Stimulated activated CD4-positive, alpha-beta T cell treated with anti-CD3 and anti-CD28 coated beads, TNF-alpha, amount 100 ng/mL, for 4 hours (primary cell): ENCODE data around the gene MAP3K12.
"Not testable (repeated sequence)": the region's sequence is repeated elsewhere in the genome, so short reads cannot be mapped to it uniquely, and the experiment has no call there.

ENCODE experiments used
- DNase-seq, 3 experiments: peaks; one replicate each; pipeline ENCODE4 v3.0.0-alpha.2; 2020; ENCODE audit warnings: low read depth in 3 of 3

The MAP3K12 gene, protein sequence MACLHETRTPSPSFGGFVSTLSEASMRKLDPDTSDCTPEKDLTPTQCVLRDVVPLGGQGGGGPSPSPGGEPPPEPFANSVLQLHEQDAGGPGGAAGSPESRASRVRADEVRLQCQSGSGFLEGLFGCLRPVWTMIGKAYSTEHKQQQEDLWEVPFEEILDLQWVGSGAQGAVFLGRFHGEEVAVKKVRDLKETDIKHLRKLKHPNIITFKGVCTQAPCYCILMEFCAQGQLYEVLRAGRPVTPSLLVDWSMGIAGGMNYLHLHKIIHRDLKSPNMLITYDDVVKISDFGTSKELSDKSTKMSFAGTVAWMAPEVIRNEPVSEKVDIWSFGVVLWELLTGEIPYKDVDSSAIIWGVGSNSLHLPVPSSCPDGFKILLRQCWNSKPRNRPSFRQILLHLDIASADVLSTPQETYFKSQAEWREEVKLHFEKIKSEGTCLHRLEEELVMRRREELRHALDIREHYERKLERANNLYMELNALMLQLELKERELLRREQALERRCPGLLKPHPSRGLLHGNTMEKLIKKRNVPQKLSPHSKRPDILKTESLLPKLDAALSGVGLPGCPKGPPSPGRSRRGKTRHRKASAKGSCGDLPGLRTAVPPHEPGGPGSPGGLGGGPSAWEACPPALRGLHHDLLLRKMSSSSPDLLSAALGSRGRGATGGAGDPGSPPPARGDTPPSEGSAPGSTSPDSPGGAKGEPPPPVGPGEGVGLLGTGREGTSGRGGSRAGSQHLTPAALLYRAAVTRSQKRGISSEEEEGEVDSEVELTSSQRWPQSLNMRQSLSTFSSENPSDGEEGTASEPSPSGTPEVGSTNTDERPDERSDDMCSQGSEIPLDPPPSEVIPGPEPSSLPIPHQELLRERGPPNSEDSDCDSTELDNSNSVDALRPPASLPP

DNA sequence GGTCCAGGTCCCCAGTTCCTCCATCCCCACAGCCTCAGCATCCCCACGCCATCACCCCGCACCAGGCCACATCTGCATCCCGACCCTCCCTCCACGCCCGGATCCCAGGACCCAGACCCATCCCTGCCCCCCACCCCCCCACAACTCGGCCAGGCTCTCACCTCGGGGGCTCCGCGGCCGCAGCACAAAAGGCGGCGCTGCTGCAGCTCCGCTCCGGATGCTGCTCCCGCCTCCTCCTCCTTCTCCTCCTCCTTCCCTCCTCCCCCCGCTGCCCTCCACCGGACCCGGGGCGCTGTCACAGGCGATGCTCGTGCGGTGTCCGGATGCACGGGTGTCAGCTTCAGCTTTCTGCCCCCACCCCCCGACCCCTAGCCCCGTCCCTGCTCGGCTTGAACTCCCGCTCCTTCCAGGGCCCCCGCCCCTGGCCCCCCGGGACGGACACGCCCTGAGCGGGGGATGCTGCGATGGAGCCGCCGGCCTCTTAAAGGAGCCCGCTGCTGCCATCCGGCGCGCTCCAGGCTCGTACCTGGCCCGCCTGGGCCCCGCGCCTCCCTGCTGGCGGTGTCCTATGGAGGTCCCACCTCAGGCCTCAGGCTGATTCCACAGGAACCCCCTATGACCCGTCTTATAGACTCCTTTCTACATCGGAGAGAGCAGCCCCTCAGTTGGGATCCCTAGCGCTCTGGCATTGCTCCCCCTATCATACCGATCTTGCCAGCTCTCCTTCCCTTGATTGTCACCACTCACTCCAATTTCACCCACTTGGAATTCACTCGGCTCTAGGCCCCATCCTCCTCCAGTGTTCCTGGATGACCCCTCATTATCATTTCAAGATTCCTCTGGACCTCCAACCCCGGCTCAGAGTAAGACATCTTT lies at the start of gene MAP3K12:
Gene MAP3K12 (minus strand): TSS at position 193 of the 876 bp plus-strand sequence. CDS start 12,067 bp downstream, outside the sequence.
- DNase-seq, result peak; percentile 25 to 40 (median 34)

GRCh38 chr12:53548354-53548753 lies 49.1 kb upstream of the MAP3K12 start:
- DNase-seq, result not testable (repeated sequence)

DNA sequence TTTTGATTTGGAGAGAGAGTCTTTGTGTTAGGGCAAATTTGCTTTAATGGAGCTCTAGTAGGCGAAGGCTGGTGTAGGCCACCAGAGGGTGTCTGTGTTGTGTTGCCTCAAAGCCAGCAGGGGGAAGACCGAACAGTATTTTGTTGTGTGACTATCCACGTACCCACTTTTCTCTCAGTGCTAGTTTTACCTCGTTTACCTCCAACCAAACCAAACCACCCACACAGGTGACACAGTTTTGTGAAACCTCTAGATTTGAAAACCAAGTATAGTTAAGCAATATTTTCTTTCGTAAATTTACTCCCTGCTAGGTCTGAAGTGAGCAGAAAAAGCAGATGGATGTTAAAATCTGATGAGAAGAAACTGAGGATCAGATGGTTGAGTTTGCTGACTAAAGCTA lies 44.3 kb upstream of the MAP3K12 start:
- DNase-seq, result peak in 2 of 3 experiments; percentile 10 to 13

- no peak for DNase-seq
Observed at GRCh38 chr12:53539526-53539925, 40.3 kb upstream of the MAP3K12 start.

DNA sequence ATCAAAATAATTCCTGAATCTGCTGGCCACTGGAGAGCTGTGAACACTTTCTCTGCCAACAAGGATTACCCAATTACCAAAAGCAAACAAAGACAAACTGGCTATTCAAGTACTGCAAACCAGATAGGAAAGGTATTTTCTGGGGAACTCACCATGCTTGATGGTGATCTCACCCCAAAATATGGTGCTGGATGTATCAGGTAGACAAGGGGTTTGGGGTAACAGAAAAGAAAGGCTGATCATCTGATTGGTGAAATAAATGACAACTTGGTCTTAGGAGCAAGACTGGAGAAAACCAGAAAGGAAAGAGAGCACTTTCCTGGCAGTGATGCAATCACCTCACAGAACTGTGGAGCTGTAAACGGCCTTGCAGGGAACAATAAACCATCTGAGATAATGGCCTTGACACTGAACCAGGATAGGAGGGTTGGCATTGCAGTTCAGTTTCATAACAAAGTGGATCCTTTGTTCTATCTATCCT lies 39.0 kb upstream of the MAP3K12 start:
- no peak for DNase-seq

DNA sequence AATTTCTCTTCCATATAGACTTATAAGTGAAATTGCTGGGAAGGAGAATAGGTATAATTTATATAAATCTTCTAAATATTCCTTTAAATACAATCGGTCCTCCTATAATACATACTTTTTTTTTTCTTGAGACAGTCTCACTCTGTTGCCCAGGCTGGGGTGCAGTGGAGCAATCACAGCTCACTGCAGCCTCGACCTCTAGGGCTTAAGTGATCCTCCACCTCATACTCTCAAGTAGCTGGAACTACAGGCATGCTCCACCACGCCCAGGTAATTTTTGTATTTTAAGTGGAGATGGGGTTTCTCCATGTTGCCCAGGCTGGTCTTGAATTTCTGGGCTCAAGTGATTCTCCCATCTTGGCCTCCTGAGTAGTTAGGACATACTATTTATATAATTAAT lies 37.7 kb upstream of the MAP3K12 start:
- no peak for DNase-seq

GRCh38 chr12:53533471-53533870 lies 34.2 kb upstream of the MAP3K12 start:
- DNase-seq, result no peak

DNA sequence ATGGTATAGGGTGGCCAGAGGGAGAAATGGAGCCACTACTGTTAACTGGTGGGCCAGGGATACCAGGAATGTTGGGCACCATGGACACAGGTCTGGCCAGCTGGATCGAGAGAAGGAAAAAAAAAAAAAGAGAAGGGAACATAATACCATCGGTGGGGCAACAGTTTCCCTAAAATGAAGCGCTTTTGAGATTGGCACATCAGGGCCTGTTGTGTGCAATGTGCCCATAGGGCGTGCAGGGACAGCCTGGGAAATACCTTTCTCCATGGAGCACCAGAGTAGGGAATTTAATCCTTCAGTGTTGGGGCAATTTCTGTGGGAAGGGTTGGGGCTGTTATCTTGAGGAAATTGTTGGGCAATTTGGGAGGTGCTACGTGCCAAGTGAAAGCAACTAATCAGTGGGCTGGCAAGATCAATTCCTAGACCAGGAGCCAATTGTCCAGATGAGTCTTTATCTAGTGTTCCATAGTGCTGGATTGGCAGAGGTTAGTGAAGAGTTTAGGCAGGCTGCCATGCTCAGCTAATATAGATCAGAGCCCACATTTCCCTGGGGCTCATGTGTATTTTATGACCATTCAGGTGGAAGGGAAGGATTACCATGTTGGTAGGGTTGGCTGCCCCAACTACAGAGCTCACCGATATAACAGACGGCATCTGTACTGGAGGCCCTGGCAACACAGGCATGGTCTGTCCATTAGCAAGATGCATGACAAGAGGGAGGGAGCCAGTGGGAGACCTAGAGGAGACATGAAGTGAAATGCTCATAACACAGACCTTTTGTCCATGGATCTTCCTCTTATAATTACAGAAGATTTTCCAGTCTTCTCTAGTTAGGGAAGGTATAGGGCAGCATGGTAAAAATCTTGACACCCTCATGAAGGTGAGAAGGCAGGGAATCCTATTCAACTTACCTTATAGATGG lies 33.5 kb upstream of the MAP3K12 start:
- DNase-seq, result no peak

DNA sequence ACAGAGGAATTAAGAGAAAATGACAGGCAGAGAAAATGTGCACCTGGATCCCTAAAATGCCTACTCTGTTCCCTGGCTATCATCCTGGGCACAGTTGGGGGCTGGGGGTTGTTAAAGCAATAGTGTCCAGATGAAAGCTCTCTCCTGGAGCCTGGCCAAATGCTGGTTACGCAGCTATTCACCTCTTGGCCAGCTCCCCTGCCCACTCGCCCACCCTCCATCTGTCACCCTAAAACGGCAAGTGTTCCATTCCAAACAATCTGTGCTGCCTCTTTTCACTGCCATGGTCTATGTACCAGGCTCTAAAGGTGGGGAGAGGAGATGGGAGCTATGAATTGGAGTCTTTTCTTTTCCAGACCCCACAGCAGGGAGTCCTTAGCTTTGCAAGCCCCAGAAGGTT lies 32.8 kb upstream of the MAP3K12 start:
- no peak for DNase-seq

- no peak for DNase-seq
Observed at GRCh38 chr12:53530920-53531319, 31.7 kb upstream of the MAP3K12 start.

DNA sequence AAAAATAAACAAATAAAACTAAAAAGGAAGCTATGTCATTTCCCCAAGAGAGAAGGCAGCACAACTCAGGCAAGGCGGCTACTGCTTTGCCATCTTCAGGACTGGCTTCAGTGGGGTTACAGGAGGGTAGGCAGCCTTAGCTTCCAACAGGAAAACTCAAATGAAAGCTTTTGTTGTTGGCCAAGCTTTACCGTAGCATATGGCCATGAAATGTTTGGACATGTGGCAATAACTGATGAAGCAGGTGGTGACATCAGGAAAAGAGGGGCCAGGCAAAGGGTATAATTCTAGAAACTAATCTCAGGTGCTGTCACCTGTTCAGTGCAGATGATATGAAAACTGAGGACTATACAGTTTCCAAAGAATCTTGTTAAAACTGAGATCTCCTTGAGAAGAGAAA lies 30.8 kb upstream of the MAP3K12 start:
- no peak for DNase-seq

- DNase-seq, result no peak
Observed at GRCh38 chr12:53524476-53524875, 25.2 kb upstream of the MAP3K12 start.

GRCh38 chr12:53523131-53523530 lies 23.9 kb upstream of the MAP3K12 start:
- DNase-seq, result no peak

DNA sequence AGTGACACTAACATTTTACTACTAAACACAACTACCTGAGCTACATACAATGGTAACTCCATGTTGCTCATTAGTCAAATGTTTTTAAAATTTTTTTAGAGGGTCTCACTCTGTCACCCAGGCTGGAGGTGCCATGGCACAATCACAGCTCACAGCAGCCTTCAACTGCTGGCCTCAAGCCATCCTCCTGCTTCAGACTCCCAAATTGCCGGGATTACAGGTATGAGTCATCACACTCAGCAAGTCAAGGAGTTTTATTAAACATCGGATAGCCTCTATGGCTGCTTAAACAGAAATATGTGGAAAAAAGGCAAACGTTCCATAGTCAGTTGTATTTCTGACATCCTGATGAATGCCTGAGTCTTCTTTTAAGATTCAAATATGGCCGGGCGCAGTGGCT lies 19.1 kb upstream of the MAP3K12 start:
- no peak for DNase-seq

DNA sequence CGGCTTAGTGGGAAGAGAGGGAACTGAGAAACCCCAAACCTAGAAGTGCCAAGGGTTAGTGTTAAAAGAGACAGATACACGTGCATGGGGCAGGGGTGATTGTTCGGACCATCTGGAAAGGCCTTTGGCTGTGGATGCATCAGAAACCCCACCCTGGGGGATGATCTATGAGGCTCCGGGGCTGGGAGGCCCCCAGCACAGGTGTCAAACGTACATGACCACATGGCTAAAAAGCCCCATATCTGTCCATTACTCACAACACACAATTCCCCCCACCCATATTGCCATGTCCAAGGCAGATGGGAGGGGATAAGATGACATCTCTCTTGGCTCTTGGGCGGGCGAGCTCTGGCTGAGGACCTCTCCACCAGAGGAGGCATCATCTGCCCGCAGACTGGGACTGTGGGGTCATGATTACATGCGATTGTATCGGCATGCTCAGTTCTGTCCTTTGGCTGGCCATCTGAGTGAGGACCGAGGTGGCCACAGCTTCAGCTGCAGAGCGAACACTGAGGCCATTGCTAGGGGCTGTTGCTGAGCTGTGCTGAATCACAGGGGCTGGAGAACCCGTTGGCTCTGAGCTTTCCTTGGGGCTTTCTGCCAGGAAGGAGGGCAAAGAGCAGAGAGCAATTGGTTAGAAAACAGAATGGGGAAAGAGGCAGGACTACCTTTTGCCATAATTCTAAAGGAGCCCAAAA lies 17.6 kb upstream of the MAP3K12 start:
- no peak for DNase-seq

GRCh38 chr12:53515291-53515680 lies 16.0 kb upstream of the MAP3K12 start:
- DNase-seq, result no peak

DNA sequence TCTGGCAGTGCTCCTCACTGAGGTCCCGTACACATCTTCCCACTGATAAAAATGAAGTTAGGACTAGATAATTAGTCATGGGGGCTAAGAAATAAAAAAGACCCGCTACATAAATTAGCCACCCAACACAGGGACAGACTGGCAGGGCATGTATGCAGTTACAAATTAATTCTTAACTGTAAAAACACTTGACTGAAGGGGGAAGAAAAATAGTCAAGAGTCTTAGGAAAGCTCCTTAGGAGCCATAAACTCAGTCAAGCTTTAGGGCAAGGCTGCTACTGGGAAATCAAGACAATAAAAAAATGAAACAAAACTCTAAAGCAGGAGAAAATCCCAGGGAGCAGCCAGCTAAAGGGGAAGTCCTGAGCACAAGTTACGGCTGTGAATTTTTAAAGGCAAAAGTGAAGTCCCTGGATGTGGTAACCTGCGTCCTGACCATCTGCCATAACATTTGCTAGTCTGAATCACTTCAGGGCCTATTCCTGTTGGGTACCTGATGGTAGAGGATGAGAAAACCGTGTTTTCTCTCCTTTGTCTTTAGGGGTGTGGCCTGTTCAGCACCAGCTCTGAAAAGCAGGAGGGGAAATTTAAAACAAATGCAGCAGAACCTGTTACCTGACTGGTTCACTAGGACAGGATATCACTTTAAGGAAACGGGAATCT lies 15.5 kb upstream of the MAP3K12 start:
- DNase-seq, result no peak

DNA sequence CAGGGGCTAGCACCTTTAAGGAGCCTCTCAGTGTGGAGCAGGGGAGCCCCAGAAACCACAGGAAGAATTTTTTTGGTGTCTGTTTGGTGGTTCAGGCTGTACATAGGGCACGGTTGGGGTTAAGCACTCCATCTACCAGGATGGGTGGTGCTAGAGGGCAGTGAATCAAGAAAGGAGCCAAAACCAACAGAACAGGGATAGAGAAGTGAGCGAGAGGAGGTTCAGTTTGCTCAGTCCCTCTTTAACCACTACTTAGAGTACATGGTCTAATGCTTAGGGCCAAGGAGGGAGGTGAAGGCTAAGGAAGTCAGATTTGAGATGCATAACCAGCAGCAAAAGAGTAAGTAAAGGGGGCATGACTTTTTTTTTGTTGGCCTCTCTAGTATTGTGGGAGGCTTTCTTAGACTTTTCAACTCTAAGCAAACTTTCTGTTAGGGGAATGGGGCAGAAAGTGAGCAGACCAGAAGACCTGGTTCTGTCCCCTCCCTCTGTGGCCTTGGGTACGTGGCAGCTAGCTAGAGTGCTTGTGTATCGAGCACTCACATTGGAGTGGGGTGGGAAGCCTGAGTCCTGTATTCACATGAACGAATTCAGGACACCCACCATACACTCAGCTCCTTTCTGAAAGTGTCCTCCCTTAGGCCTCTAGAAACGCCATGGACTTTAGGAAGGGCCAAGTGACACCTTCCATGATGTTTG lies 14.6 kb upstream of the MAP3K12 start:
- no peak for DNase-seq
